GM20000 (cell line): ENCODE results near the gene SMLR1.

Experiments used
- DNase-seq: peaks from one replicate; pipeline ENCODE4 v3.0.0; 2012; ENCODE audit warnings: low spot score
- CTCF ChIP-seq: IDR thresholded peaks from 2 replicates; pipeline ENCODE4 v1.5.1; 2012; ENCODE audit warnings: mild to moderate bottlenecking, control low read depth; ENCODE audit errors: extremely low read depth, missing control alignments

SMLR1 gene

GRCh38 chr6:130826442-130827246 is 562 bp upstream of the SMLR1 start:
- TF ChIP-seq CTCF, result no peak
- DNase-seq, result no peak

GRCh38 chr6:130829333-130829910 is 2.2 kb downstream of the SMLR1 start:
- no peak for TF ChIP-seq CTCF
- no peak for DNase-seq

- no peak for TF ChIP-seq CTCF
Measured at GRCh38 chr6:130831607-130832006, 4.4 kb downstream of the SMLR1 start.

GRCh38 chr6:130833569-130833968 is 6.4 kb downstream of the SMLR1 start:
- TF ChIP-seq CTCF, result no peak
- no peak for DNase-seq

More at GRCh38 chr6:130831607-130832006, 4.4 kb downstream of the SMLR1 start:
- no peak for DNase-seq

- TF ChIP-seq CTCF, result no peak
- no peak for DNase-seq
Measured at GRCh38 chr6:130834482-130835251, 7.5 kb downstream of the SMLR1 start.

GRCh38 chr6:130836055-130836640 is 8.9 kb downstream of the SMLR1 start:
- DNase-seq, result no peak
- no peak for TF ChIP-seq CTCF
